ENCODE data around the gene SMIM33. TPM values are rescaled to one million over a fixed set of nuclear protein-coding genes. Genes with fewer than 3 reads are reported as not detected.

SMIM33 gene
- total and polyA plus RNA-seq, 10 of the 15 experiments (the other 5 are each of a cell fraction or from before 2014, with no cell fraction given) = 0.03 to 0.25 (median 0.07) TPM; not detected in 4

GRCh38 chr5:139453683-139454567 lies 16.9 kb upstream of the SMIM33 start (continued):
- TF ChIP-seq CBFB (IDR thresholded peaks at IDR 0.05; ENCODE audit: low read depth) (peak; percentile 56; the same call in 1 of the 2 replicates), ZNF24 (IDR thresholded peaks at IDR 0.05) (no peak), ZNF592 (IDR thresholded peaks at IDR 0.05) (no peak), BCL11A (IDR thresholded peaks at IDR 0.05; ENCODE audit: low read depth, low read length) (peak; percentile 80), E2F4 (IDR thresholded peaks at IDR 0.05; ENCODE audit: low read depth, low read length) (no peak), SMAD1 (IDR thresholded peaks at IDR 0.05; ENCODE audit: low read depth, partially characterized antibody) (peak; percentile 54), SUZ12 (IDR thresholded peaks at IDR 0.05; ENCODE audit: unreplicated experiment) (no peak), BCL3 (IDR thresholded peaks at IDR 0.05; ENCODE audit: borderline replicate concordance, insufficient read depth, low read depth, low read length, poor library complexity, severe bottlenecking) (no peak), TCF12 (IDR thresholded peaks at IDR 0.05; ENCODE audit: low read depth, low read length) (no peak), CBX3 (IDR thresholded peaks at IDR 0.05; ENCODE audit: borderline replicate concordance, low read depth) (no peak), LARP7 (IDR thresholded peaks at IDR 0.05) (no peak), MEF2A (IDR thresholded peaks at IDR 0.05; ENCODE audit: insufficient read depth, low read depth, low read length) (0 out of 2 replicates have a peak, but pooled peaks have one; percentile 29), BHLHE40 (IDR thresholded peaks at IDR 0.05; ENCODE audit: borderline replicate concordance in 1 of 2, low read depth in 2 of 2, low read length in 1 of 2) (peak; percentile 46 to 58; a peak in 3 of 4 replicates), ZBED1 (IDR thresholded peaks at IDR 0.05; ENCODE audit: borderline replicate concordance) (no peak; the same call in 1 of the 2 replicates), MTA2 (IDR thresholded peaks at IDR 0.05; ENCODE audit: low read depth) (peak; percentile 90), NR2F1 (conservative IDR thresholded peaks at IDR 0.05) (peak; percentile 51), HCFC1 (IDR thresholded peaks at IDR 0.05; ENCODE audit: low read length) (no peak), NR2C2 (IDR thresholded peaks at IDR 0.05; ENCODE audit: borderline replicate concordance, control insufficient read depth, insufficient read length, low read depth) (no peak), NFIC (IDR thresholded peaks at IDR 0.05; ENCODE audit: low read depth, low read length) (peak; percentile 57; the same call in 1 of the 2 replicates)
- TF ChIP-seq, protein P1, sequence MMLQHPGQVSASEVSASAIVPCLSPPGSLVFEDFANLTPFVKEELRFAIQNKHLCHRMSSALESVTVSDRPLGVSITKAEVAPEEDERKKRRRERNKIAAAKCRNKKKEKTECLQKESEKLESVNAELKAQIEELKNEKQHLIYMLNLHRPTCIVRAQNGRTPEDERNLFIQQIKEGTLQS (IDR thresholded peaks at IDR 0.05; ENCODE audit: borderline replicate concordance, extremely low read depth, low read depth, low read length) = no peak
- TF ChIP-seq, protein P2, sequence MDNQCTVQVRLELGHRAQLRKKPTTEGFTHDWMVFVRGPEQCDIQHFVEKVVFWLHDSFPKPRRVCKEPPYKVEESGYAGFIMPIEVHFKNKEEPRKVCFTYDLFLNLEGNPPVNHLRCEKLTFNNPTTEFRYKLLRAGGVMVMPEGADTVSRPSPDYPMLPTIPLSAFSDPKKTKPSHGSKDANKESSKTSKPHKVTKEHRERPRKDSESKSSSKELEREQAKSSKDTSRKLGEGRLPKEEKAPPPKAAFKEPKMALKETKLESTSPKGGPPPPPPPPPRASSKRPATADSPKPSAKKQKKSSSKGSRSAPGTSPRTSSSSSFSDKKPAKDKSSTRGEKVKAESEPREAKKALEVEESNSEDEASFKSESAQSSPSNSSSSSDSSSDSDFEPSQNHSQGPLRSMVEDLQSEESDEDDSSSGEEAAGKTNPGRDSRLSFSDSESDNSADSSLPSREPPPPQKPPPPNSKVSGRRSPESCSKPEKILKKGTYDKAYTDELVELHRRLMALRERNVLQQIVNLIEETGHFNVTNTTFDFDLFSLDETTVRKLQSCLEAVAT (IDR thresholded peaks at IDR 0.05) = peak; percentile 98

Measured in GM12878 (cell line).